Measurements from ENCODE around the gene OR6B3. TPM values are rescaled to one million over a fixed set of nuclear protein-coding genes. Genes with fewer than 3 reads are reported as not detected.

The OR6B3 gene
- total RNA-seq, 2 donors from 2014 or later, result not detected

DNA sequence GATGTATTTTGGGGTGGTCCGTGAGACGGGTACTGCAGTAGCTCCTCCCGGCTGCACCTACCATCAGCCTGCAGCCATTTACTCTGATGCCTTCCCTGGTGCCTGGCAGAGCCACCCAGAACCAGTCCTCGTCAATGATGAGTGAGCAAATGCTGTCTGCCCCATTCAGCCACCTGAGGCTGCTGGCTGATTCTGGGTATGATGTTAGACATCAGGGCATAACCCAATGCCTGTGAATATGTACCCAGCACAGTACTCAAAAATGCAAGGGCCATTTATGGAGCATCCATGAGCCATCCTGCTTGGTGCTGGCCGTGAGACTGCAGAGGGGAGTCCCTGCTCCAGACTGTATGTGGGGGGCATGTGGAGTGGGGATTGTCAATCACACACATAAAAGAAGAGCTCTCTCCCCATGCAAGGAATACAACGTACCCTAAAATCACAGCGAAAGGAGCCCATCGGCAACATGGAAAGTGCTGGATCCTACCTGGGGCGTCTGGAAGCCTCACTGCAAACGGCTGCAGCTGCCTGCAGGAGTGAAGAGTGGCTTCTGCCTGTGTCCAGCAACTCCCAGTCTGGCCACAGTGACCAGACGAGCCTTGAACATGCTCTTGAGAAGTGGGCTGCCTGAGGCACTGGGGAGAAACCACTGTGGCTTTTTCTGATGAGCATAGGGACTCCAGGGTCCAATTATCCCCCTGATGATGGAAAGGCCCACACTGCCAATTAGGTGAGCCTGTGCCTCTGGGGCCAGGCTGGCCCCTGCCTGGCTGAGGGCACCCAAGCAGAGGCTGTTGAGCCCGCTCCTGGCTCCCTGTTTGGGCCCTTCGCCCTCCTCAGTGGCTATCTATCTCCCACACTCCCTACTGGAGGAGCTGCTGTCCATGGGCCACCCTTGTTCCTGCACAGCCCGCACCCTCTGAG, 20.7 kb downstream of the OR6B3 start:
- no peak overlapping the region for H3K4me3 ChIP-seq
- no peaks in the 10 kb centered on the region for H3K27me3 ChIP-seq
- TF ChIP-seq, protein P1, sequence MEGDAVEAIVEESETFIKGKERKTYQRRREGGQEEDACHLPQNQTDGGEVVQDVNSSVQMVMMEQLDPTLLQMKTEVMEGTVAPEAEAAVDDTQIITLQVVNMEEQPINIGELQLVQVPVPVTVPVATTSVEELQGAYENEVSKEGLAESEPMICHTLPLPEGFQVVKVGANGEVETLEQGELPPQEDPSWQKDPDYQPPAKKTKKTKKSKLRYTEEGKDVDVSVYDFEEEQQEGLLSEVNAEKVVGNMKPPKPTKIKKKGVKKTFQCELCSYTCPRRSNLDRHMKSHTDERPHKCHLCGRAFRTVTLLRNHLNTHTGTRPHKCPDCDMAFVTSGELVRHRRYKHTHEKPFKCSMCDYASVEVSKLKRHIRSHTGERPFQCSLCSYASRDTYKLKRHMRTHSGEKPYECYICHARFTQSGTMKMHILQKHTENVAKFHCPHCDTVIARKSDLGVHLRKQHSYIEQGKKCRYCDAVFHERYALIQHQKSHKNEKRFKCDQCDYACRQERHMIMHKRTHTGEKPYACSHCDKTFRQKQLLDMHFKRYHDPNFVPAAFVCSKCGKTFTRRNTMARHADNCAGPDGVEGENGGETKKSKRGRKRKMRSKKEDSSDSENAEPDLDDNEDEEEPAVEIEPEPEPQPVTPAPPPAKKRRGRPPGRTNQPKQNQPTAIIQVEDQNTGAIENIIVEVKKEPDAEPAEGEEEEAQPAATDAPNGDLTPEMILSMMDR (IDR thresholded peaks at IDR 0.05), result no peak
- H3K4me1 ChIP-seq, result no peaks in the 10 kb centered on the region
- H3K9me3 ChIP-seq, result no peaks in the 10 kb centered on the region
- no peaks in the 10 kb centered on the region for H3K36me3 ChIP-seq
- no peak overlapping the region for H3K27ac ChIP-seq
- no peak for DNase-seq (ENCODE audit: low spot score)

DNA sequence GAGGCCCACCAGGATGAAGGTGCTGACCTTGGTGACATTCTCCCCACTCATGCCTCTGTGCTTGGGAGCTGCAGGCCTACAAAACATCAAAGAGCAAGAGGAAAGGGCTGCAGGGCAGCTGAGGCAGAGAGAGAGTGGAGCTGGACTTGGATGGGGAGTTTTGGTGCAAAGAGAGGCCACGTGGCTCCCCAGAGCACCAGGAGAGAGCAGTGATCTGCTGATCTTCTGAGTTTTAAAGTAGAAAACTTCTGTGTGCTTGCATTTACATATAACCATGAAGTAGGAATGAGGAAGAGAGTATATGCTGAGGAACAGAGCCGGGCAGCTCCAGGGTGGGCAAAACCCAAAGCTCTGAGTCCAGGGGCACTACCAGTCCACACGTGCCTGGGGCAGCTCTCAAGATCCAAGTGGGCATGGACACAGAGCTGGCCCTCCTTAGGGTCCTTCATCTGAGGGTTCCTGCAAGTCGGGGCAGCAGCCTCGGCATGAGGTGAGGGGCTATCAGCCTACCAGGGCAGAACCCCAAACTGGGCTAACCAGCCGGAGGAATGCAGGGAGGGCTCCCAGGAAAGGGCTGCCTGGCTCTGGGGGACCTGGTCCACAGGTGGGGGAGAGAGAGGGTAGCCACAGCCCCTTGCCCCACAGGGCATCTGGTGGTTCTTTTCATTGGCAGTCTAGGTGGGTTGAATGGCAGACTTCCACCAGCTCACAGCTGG, 22.8 kb downstream of the OR6B3 start, which contains the start of gene OR6B2:
TSS of gene OR6B2 (minus strand) at position 51 of the 716 bp plus-strand sequence. CDS start at position 51, 0 bp downstream.
- no peaks in the 10 kb centered on the region for H3K4me1 ChIP-seq
- no peak within 1 kb of the TSS for H3K27ac ChIP-seq
- no peaks in the 10 kb centered on the region for H3K36me3 ChIP-seq
- no peak for DNase-seq (ENCODE audit: low spot score)
- no peaks in the 10 kb centered on the region for H3K27me3 ChIP-seq
- TF ChIP-seq, protein P1 (IDR thresholded peaks at IDR 0.05), result no peak
- no peaks in the 10 kb centered on the region for H3K9me3 ChIP-seq
- H3K4me3 ChIP-seq, result no peak within 1 kb of the TSS

DNA sequence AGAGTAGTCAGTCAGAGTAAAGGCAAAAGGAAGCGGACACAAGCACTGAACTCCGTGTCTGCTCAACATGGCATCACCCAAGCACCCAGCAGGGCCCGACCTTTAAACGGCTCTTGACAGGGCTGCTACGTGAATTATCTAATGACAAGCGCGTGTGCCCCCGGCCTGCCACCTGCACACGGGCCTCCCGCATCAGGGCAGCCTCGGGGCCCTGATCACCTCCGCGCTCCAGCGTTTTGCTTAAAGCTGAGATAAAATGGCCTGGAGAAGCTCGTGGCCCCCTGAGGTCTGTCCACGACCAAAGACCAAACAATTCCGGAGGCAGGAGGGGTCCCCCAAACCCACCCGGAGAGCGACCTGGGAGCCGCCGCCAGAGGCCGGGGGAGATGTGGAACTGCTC, 28.6 kb downstream of the OR6B3 start:
- Histone ChIP-seq H3K9me3 (no peaks in the 10 kb centered on the region), H3K4me3 (peak overlapping the region; percentile 86 to 90), H3K36me3 (peaks cover 16% of the 10 kb centered on the region), H3K27ac (peak overlapping the region; percentile 98 to 99), H3K4me1 (peaks cover 0 to 22% of the 10 kb centered on the region in 2 donors), H3K27me3 (no peaks in the 10 kb centered on the region)
- TF ChIP-seq, protein P1 (IDR thresholded peaks at IDR 0.05), result no peak
- DNase-seq (ENCODE audit: low spot score), result no peak

DNA sequence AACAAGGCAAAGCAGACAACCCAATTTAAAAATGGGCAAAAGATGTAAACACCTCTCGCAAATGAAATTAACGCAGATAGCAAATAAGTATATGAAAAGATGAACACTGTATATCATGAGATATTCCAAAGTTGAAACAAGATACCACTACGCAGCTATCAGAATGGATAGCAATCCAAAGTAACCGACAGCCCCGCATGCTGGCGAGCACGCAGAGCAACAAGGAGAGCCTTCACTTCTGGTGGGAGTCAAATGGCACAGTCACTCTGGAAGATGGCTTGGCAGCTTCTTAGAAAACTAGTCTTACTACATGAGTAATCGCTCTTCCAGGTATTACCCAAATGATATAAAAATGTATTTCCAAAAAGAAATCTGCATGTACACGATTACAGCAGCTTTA, 29.5 kb downstream of the OR6B3 start:
- no peak overlapping the region for H3K4me3 ChIP-seq
- H3K27ac ChIP-seq, result no peak overlapping the region
- H3K27me3 ChIP-seq, result no peaks in the 10 kb centered on the region
- TF ChIP-seq, protein P1 (IDR thresholded peaks at IDR 0.05), result no peak
- H3K4me1 ChIP-seq, result peaks cover 0 to 22% of the 10 kb centered on the region in 2 donors
- H3K9me3 ChIP-seq, result no peaks in the 10 kb centered on the region
- peaks cover 23% of the 10 kb centered on the region for H3K36me3 ChIP-seq
- DNase-seq (ENCODE audit: low spot score), result no peak

DNA sequence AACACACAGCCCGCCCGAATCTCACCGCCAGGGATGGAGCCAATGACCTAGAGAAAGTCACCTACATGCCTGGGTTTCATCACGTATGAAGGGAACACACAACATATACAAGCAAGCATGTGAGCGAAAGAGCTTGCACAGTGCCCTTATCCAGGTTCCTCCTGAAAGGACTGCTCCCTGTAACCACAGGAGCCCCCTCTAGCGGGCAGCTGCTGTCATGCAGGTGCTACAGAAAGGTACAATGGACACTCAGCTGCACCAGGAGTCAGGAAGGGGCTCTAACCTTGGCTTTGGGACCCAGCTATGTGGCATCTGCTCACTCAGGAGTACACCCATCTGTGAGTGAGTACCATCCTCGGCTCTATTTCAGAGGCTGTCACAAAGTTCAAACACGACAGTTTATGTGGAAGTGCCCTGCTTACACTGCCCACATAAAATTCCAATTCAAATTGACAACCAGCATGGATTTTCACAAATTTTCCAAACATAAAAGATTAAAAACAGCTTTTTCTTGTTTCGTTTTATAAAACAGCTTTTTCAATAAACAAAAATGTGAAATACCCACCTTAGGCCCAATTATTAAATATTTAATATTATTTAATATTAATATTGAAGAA, 31.7 kb downstream of the OR6B3 start:
- no peaks in the 10 kb centered on the region for H3K9me3 ChIP-seq
- peaks cover 0 to 22% of the 10 kb centered on the region in 2 donors for H3K4me1 ChIP-seq
- no peak for DNase-seq (ENCODE audit: low spot score)
- no peak overlapping the region for H3K27ac ChIP-seq
- H3K36me3 ChIP-seq, result peaks cover 45% of the 10 kb centered on the region
- no peak overlapping the region for H3K4me3 ChIP-seq
- TF ChIP-seq, protein P1 (IDR thresholded peaks at IDR 0.05), result peak; percentile 70 to 78
- no peaks in the 10 kb centered on the region for H3K27me3 ChIP-seq
